Heart left ventricle (tissue), 16 donors: ENCODE measurements around the gene ELANE. TPM values are rescaled to one million over a fixed set of nuclear protein-coding genes. Genes with fewer than 3 reads are reported as not detected.
A peak's percentile ranks its signal among the peaks of the same experiment; 100 is the strongest.
"Not testable (repeated sequence)": the region's sequence is repeated elsewhere in the genome, so short reads cannot be mapped to it uniquely, and the experiment has no call there.

Experiments used
- ATAC-seq, 4 donors: fragments of 200-7000 bp; cut with Tn5 transposase; one replicate each; pipeline ENCODE4 v1.9.1; 2020 to 2022; ENCODE audit warnings: moderate library complexity in 4 of 4, mild to moderate bottlenecking in 3 of 4, moderate number of reproducible peaks in 1 of 4
- DNase-seq, 5 donors: peaks; one replicate each; pipeline ENCODE4 v3.0.0-alpha.2; 2020
- H3K27ac ChIP-seq, 12 donors: fragments of 200-600 bp; sonication (generic) in 4 of 12; one replicate each; pipeline versions ENCODE4 v1.5.0 to v1.8.0; 2016 to 2022; ENCODE audit warnings: mild to moderate bottlenecking in 2 of 12
- H3K27me3 ChIP-seq, 9 donors: fragments of 200-600 bp; sonication (generic) in 2 of 9; one replicate each; pipeline versions ENCODE4 v1.5.1 to v1.8.0; 2016 to 2022; ENCODE audit warnings: mild to moderate bottlenecking in 3 of 9
- H3K36me3 ChIP-seq, 9 donors: fragments of 200-600 bp; sonication (generic) in 2 of 9; one replicate each; pipeline versions ENCODE4 v1.5.0 to v1.8.0; 2018 to 2022; ENCODE audit warnings: mild to moderate bottlenecking in 2 of 9
- H3K4me1 ChIP-seq, 12 donors: fragments of 200-600 bp; sonication (generic) in 4 of 12; one replicate each; pipeline versions ENCODE4 v1.5.0 to v1.8.0; 2016 to 2022; ENCODE audit warnings: mild to moderate bottlenecking in 3 of 12
- H3K4me3 ChIP-seq, 12 donors: fragments of 200-600 bp; sonication (generic) in 4 of 12; one replicate each; pipeline versions ENCODE4 v1.5.0 to v1.8.0; 2017 to 2022; ENCODE audit warnings: mild to moderate bottlenecking in 9 of 12, moderate library complexity in 4 of 12
- H3K9me3 ChIP-seq, 12 donors: fragments of 200-600 bp; sonication (generic) in 4 of 12; one replicate each; pipeline versions ENCODE4 v1.5.0 to v1.8.0; 2016 to 2022; ENCODE audit warnings: mild to moderate bottlenecking in 1 of 12
- CTCF ChIP-seq, 12 donors: fragments of 200-600 bp; sonication (generic) in 4 of 12; IDR thresholded peaks; one replicate each; pipeline versions ENCODE4 v1.5.0 to v1.8.0; 2018 to 2022; ENCODE audit warnings: antibody characterized with exemption in 12 of 12, mild to moderate bottlenecking in 5 of 12
- POLR2A ChIP-seq, 2 donors: fragments of 450-650 bp; IDR thresholded peaks; one replicate each; pipeline ENCODE4 v1.6.1; 2017; ENCODE audit warnings: antibody characterized with exemption in 2 of 2, mild to moderate bottlenecking in 2 of 2, moderate library complexity in 2 of 2
- WGBS, 4 donors: extraction: QIAGEN DNeasy Blood & Tissue Kit in 2 of 4; methylation state at CpG; one replicate each; pipeline versions ENCODE4 v1.1.5 to v1.1.7; 2013 to 2018; 5-methylcytosine and 5-hydroxymethylcytosine counted together
- intact Hi-C, 10 donors: fragments of 100-400 bp; cut with DNase I; formaldehyde crosslinking; loops; one replicate each; pipeline versions ENCODE4 v1.11.1 to v1.14.2; 2022
- polyA plus RNA-seq, 2 donors: library from polyadenylated mRNA; stranded (reverse); fragments of 200-250 nt; gene quantifications; one replicate each; pipeline ENCODE4 v1.2.3, GENCODE V29; 2013
- total RNA-seq, 9 donors: library from RNA; depleted of rRNA in 2 of 9; stranded (reverse); fragments of >200 nt in 2 of 9; fragmentation: NEBNext Ultra II Directional in 3 of 9; extraction: Animal tissue kit (Norgen Biotek cat#: 25700) in 3 of 9; gene quantifications; one replicate each; pipeline versions ENCODE4 v1.1.0 to v1.2.4, GENCODE V29; 2016 to 2023
- donor health status: ischemic (EF 13 %, LVEDD 7.1; RV severe dilation, severe dysfunction).
- donor health status: healthy with polysubstance abuse.
- donor health status: DM: no; HTN: yes; CAD: no.
- donor health status: DM: no; HTN: no; CAD: no.
- donor health status: ischemic (EF 25% LVEDD 6.9; RV normal size, moderate dysfunction).
- donor health status: ischemic (EF 25% LVEDD 5.7; RV mildly dilated, moderate dysfunction).
- donor health status: healthy.
- donor health status: DM: yes; HTN: yes; CAD: no.
- donor health status: ischemic (EF 35%, LVEDD 5.7; RV mildly dilated, moderate dysfunction).
- donor health status: nonischemic (EF 11% LVEDD 7.7; RV severe dilation, severe dysfunction).
- donor health status: DM: yes; HTN: yes; CAD: no.
- donor health status: PGD.
- donor health status: ischemic (EF 29% LVEDD 5.4; RV normal size, mild dysfunction).
- donor health status: nonischemic (EF 23%, LVEDD 6.1; RV moderate dilation, normal function).

The ELANE gene
- total and polyA plus RNA-seq, 11 donors, result 0.42 to 1.8 (median 1.2) TPM; not detected in 5

DNA sequence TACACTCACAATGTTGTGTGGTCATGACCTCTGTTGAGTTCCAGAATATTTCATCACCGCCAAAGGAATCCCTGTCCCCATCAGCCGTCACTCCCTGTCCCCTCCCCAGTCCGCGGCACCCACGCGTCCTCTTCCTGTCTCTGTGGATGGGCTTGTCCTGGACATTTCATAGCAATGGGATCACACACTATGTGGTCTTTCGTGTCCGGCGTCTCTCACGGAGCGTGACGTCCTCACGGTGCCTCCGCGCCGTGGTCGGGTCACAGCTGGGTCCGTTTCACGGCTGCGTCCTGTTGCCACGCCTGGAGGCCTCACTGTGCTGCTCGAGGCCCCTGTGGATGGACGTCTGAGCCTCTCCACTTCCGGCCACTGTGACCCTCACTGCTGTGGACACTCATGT is 17.9 kb upstream of the ELANE start:
- Histone ChIP-seq H3K4me3 (no peak overlapping the region), H3K27ac (no peak overlapping the region), H3K4me1 (peaks cover 0 to 5% (median 0%) of the 10 kb centered on the region in 12 donors), H3K9me3 (no peaks in the 10 kb centered on the region), H3K36me3 (no peaks in the 10 kb centered on the region), H3K27me3 (peaks cover 0 to 47% (median 6%) of the 10 kb centered on the region in 9 donors)
- WGBS, 4 donors, result 48 to 59% (median 54%) methylated on average over 24 of the region's 24 CpGs
- no peak for TF ChIP-seq POLR2A (IDR thresholded peaks at IDR 0.05)
- TF ChIP-seq CTCF (IDR thresholded peaks at IDR 0.05), result no peak
- DNase-seq (no peak), ATAC-seq (peak in 1 of 4 donors; percentile 53)
- intact Hi-C loops, result no loop called here

GRCh38 chr19:835210-835810 is 16.8 kb upstream of the ELANE start:
- TF ChIP-seq CTCF (IDR thresholded peaks at IDR 0.05) (no peak), POLR2A (IDR thresholded peaks at IDR 0.05) (no peak)
- intact Hi-C loops, result no loop called here
- H3K4me3 ChIP-seq, result no peak overlapping the region
- peak in 2 of 4 donors; percentile 48 to 64 for ATAC-seq
- H3K36me3 ChIP-seq, result no peaks in the 10 kb centered on the region
- no peak for DNase-seq
- peaks cover 0 to 40% (median 6%) of the 10 kb centered on the region in 9 donors for H3K27me3 ChIP-seq
- H3K4me1 ChIP-seq, result peaks cover 0 to 10% (median 0%) of the 10 kb centered on the region in 12 donors
- 72 to 80% (median 77%) methylated on average over 31 to 36 of the region's 36 CpGs for WGBS, 4 donors
- H3K9me3 ChIP-seq, result no peaks in the 10 kb centered on the region
- H3K27ac ChIP-seq, result no peak overlapping the region

DNA sequence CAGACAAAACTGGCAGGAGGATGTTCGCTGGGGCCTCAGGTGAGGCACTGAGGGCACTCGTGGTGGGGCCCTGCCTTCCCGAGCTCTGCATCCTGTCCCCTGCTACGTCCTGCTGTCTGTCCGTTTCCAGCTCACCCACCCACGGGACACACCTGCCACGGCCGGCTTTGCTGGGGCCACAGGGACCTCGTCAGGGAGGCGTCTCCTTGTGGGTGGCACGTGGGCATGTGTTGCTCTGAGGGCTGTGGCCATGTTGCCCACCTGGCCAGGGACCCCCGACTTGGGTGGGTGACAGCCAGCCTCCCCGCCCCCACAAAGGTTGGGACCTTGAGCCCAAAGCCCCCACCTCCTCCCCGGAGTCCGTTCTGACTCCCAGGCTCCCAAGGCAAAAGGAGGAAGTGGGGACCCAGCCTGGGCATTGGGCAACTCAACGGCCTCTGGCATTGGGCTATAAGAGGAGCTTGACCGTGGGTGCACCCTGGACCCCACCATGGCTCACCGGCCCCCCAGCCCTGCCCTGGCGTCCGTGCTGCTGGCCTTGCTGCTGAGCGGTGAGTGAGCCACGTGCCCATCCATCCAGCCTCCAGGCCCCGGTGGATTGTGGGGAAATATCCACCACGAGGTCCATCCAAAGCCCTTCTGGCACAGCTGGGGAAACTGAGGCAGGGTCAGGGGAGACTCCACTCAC is 11.4 kb upstream of the ELANE start, which contains the start of gene PRTN3:
TSS of gene PRTN3 (plus strand) at position 481 of the 688 bp plus-strand sequence. CDS start at position 491, 10 bp downstream.
- 64 to 75% (median 69%) methylated on average over 16 to 24 of the region's 24 CpGs for WGBS, 4 donors
- TF ChIP-seq CTCF (IDR thresholded peaks at IDR 0.05), result no peak
- no peak for TF ChIP-seq POLR2A (IDR thresholded peaks at IDR 0.05)
- Histone ChIP-seq H3K27me3 (peaks cover 8 to 66% (median 20%) of the 10 kb centered on the region in 9 donors), H3K27ac (no peak within 1 kb of the TSS), H3K9me3 (no peaks in the 10 kb centered on the region), H3K4me3 (no peak within 1 kb of the TSS), H3K4me1 (peaks cover 0 to 25% (median 8%) of the 10 kb centered on the region in 12 donors), H3K36me3 (no peaks in the 10 kb centered on the region)
- DNase-seq (no peak), ATAC-seq (peak in 1 of 4 donors; percentile 41)
- intact Hi-C loops, result no loop called here

- H3K27ac ChIP-seq, H3K36me3 ChIP-seq, H3K4me3 ChIP-seq, H3K9me3 ChIP-seq, ATAC-seq, intact Hi-C loops, DNase-seq: not testable (repeated sequence)
- H3K4me1 ChIP-seq, result peaks cover 0 to 26% (median 8%) of the 10 kb centered on the region in 12 donors
- 81 to 86% (median 83%) methylated on average over 7 of the region's 7 CpGs for WGBS, 4 donors
- H3K27me3 ChIP-seq, result peaks cover 11 to 68% (median 27%) of the 10 kb centered on the region in 9 donors
These were observed 9.3 kb upstream of the ELANE start for GRCh38 chr19:842802-843179.
